Fibroblast of villous mesenchyme (primary cell): ENCODE data around the gene PHF1. TPM values are rescaled to one million over a fixed set of nuclear protein-coding genes. Genes with fewer than 3 reads are reported as not detected.

Experiments used
- DNase-seq: peaks from one replicate; pipeline ENCODE4 v3.0.0-alpha.2; 2010; ENCODE audit warnings: low read depth
- H3K4me3 ChIP-seq: 2 replicates; pipeline ENCODE4 v1.5.1; 2011; ENCODE audit warnings: low read depth, mild to moderate bottlenecking, low read length
- total RNA-seq: library from RNA; depleted of rRNA; stranded (reverse); fragments of >200 nt; gene quantifications from 2 replicates; pipeline ENCODE4 v1.2.3, GENCODE V29; 2012
- TF ChIP-seq, protein P1 (sequence below): IDR thresholded peaks from 2 replicates; pipeline ENCODE4 v1.5.1; 2012; ENCODE audit warnings: low read depth, mild to moderate bottlenecking, low read length; ENCODE audit not compliant: insufficient read depth

The PHF1 gene
- total RNA-seq, 1 donor = 30.2 TPM

GRCh38 chr6:33432546-33432945, 21.7 kb downstream of the PHF1 start:
- no peak for DNase-seq
- TF ChIP-seq, protein P1, sequence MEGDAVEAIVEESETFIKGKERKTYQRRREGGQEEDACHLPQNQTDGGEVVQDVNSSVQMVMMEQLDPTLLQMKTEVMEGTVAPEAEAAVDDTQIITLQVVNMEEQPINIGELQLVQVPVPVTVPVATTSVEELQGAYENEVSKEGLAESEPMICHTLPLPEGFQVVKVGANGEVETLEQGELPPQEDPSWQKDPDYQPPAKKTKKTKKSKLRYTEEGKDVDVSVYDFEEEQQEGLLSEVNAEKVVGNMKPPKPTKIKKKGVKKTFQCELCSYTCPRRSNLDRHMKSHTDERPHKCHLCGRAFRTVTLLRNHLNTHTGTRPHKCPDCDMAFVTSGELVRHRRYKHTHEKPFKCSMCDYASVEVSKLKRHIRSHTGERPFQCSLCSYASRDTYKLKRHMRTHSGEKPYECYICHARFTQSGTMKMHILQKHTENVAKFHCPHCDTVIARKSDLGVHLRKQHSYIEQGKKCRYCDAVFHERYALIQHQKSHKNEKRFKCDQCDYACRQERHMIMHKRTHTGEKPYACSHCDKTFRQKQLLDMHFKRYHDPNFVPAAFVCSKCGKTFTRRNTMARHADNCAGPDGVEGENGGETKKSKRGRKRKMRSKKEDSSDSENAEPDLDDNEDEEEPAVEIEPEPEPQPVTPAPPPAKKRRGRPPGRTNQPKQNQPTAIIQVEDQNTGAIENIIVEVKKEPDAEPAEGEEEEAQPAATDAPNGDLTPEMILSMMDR = no peak
- no peak overlapping the region for H3K4me3 ChIP-seq

DNA sequence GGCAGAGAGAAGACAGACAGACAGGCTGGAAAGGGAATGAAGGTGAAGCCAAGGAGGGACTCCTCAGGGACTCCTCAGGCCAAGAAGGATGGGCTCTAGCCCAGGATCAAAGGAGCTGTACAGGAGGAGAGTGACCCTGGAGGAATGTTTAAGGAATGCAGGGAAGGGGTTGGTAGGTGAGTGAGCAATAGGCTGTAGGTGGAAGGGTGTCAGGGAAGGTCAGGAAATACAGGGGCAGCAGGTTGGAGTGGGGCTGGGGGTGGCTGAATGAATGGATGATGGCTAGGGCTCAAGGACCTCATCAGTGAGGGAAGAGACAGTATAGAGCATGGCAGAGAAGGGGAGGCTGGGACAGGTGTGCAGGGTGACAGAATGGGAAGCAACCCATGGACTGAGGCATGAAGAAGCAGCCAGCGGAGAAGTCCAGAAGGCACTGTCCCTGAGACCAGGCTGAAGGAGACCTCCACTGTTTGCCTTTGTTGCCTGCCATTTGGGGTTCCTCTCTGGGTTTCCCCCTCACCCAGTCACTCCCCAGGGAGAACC, 22.3 kb downstream of the PHF1 start:
- H3K4me3 ChIP-seq = no peak overlapping the region
- no peak for DNase-seq
- TF ChIP-seq, protein P1 = no peak

GRCh38 chr6:33433544-33434191, 22.9 kb downstream of the PHF1 start:
- peak; percentile 41 for DNase-seq
- TF ChIP-seq, protein P1 = no peak

GRCh38 chr6:33434961-33435360, 24.1 kb downstream of the PHF1 start:
- no peak for DNase-seq
- H3K4me3 ChIP-seq = no peak overlapping the region
- TF ChIP-seq, protein P1 = no peak

More at GRCh38 chr6:33433544-33434191, 22.9 kb downstream of the PHF1 start:
- no peak overlapping the region for H3K4me3 ChIP-seq

DNA sequence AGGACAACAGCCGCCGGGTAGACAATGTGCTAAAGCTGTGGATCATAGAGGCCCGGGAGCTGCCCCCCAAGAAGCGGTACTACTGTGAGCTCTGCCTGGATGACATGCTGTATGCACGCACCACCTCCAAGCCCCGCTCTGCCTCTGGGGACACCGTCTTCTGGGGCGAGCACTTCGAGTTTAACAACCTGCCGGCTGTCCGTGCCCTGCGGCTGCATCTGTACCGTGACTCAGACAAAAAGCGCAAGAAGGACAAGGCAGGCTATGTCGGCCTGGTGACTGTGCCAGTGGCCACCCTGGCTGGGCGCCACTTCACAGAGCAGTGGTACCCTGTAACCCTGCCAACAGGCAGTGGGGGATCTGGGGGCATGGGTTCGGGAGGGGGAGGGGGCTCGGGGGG, 26.9 kb downstream of the PHF1 start:
- no peak overlapping the region for H3K4me3 ChIP-seq
- DNase-seq = no peak
- TF ChIP-seq, protein P1 = no peak

DNA sequence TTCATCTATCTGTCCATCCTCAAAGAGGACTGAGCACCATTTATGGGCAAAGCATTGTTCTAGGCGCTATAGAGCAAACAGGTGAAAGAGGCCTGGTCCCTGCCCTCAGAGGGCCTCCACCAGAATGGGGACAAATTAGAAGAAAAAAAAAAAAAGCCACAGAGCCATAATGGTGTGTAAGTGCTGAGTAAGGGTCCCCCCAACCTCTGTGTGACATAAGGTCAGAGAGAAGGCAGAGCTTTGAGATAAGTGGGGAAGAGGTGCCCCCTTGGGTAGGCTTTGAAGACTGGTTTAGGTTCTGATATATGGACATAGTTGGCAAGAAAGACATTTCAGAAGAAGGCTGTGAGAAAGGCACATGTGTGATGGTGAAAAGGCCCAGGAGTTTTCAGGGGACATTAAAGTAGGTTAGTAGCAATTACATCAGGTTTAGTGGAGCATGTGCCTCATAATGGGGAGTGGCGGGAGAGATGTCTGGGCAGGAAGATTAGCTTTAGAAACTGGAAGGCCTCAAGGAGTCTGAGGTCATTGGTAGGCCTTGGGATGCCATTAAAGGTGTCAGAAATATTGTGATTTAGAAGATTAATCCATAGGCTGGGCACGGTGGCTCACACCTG, 28.3 kb downstream of the PHF1 start:
- no peak for DNase-seq
- no peak overlapping the region for H3K4me3 ChIP-seq
- TF ChIP-seq, protein P1 = no peak
